HCT116 (cell line): ENCODE results near the gene PIK3C3.

ENCODE experiments used
- CEBPB ChIP-seq: IDR thresholded peaks from 2 replicates; pipeline ENCODE4 v1.6.1; 2012; ENCODE audit warnings: low read depth
- EZH2 ChIP-seq: fragments of 200-600 bp; sonication (generic); IDR thresholded peaks from 2 replicates; pipeline ENCODE4 v1.6.1; 2017; ENCODE audit warnings: antibody characterized with exemption, mixed run types

DNA sequence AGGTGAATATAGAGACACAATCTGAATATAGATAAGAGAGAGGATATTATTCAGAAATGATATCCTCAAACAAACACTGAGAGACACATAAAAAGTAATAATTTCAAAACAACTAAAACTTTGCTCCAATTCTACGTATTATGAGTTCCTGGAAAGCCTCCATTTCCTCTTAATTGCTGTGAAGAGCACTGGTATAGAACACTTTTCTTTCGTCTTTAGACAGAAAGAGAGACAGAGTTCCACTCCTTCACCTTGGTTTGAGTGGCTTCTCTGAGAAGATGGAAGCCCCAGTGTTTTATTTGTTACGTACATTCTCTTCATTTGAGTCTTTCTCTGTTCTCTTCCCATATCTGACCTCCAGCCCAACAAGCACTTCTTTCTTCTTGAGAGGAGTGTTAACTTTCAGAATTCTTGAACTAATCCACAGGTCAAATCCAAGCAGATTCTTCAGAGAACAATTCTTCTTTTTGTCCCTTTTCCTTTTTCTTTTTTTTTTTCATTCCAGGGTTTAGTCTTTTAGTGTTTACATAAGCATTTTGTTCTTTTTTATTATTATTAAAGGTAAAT lies 6.4 kb upstream of the PIK3C3 start:
- TF ChIP-seq EZH2 (no peak), CEBPB (no peak)
